Adrenal gland (tissue), 12 donors: ENCODE data around the gene RANBP9. TPM values are rescaled to one million over a fixed set of nuclear protein-coding genes. Genes with fewer than 3 reads are reported as not detected.

Source experiments
- DNase-seq, 7 donors: peaks; one replicate each; pipeline ENCODE4 v3.0.0-alpha.2; 2019 to 2020
- H3K27ac ChIP-seq, 5 donors: fragments of 200-600 bp; sonication (generic) in 4 of 5; 1 replicate in 3 of 5; 2 replicates in 2 of 5; pipeline versions ENCODE4 v1.5.1 to v1.8.0; 2016 to 2020; ENCODE audit warnings: mild to moderate bottlenecking in 1 of 5
- H3K27me3 ChIP-seq: fragments of 200-600 bp; 2 replicates; pipeline ENCODE4 v1.8.0; 2021
- H3K36me3 ChIP-seq, 2 donors: fragments of 200-600 bp; replicated peaks in 1 of 2; 1 replicate in 1 of 2; 2 replicates in 1 of 2; pipeline versions ENCODE4 v1.5.1 to v1.8.0; 2018 to 2022
- H3K4me1 ChIP-seq, 2 donors: fragments of 200-600 bp; replicated peaks in 1 of 2; 1 replicate in 1 of 2; 2 replicates in 1 of 2; pipeline versions ENCODE4 v1.5.1 to v1.8.0; 2018 to 2021
- H3K4me3 ChIP-seq, 4 donors: fragments of 200-600 bp; sonication (generic) in 3 of 4; one replicate each; pipeline ENCODE4 v1.5.1; 2016 to 2018
- H3K9me3 ChIP-seq, 3 donors: fragments of 200-600 bp; sonication (generic) in 1 of 3; replicated peaks in 1 of 3; 1 replicate in 2 of 3; 2 replicates in 1 of 3; pipeline versions ENCODE4 v1.5.1 to v1.8.0; 2016 to 2021
- CTCF ChIP-seq, 6 experiments: fragments of 450-650 bp in 4 of 6; fragments of 200-600 bp in 2 of 6; sonication (generic) in 1 of 6; IDR thresholded peaks; 1 replicate in 5 of 6; 2 replicates in 1 of 6; pipeline versions ENCODE4 v1.5.1 to v1.8.0; 2016 to 2021; ENCODE audit warnings: antibody characterized with exemption in 6 of 6, mild to moderate bottlenecking in 2 of 6, moderate library complexity in 1 of 6
- POLR2A ChIP-seq, 2 donors: fragments of 450-650 bp; IDR thresholded peaks; one replicate each; pipeline ENCODE4 v1.6.1; 2017; ENCODE audit warnings: antibody characterized with exemption in 2 of 2, mild to moderate bottlenecking in 2 of 2, moderate library complexity in 1 of 2
- WGBS, 4 donors: extraction: QIAGEN DNeasy Blood & Tissue Kit in 2 of 4; methylation state at CpG; one replicate each; pipeline versions ENCODE4 v1.1.5 to v1.1.7; 2013 to 2017; 5-methylcytosine and 5-hydroxymethylcytosine counted together
- intact Hi-C, 2 donors: fragments of 100-400 bp; cut with DNase I; formaldehyde crosslinking; loops; one replicate each; pipeline versions ENCODE4 v1.14.1 to v1.15.0; 2022 to 2023
- polyA plus RNA-seq, 3 donors: library from polyadenylated mRNA; stranded (reverse); fragments of 200-250 nt in 2 of 3; fragments of 350-450 nt in 1 of 3; fragmentation: Illumina TruSeq in 1 of 3; extraction: RNeasy Lipid Tissue Mini Kit (QIAGEN cat#74804) in 1 of 3; gene quantifications; one replicate each; pipeline ENCODE4 v1.2.3, GENCODE V29; 2013 to 2014
- total RNA-seq, 9 donors: library from RNA; depleted of rRNA in 4 of 9; stranded (reverse); fragments of >200 nt in 4 of 9; fragments of 120-200 nt in 1 of 9; fragmentation: NEBNext Ultra II Directional in 1 of 9; extraction: Animal tissue kit (Norgen Biotek cat#: 25700) in 1 of 9; gene quantifications; one replicate each; pipeline versions ENCODE4 v1.1.0 to v1.2.4, GENCODE V29; 2013 to 2023
- donor health status: healthy with polysubstance abuse.
- donor health status: Bipolar disorder and iron deficiency.
- donor health status: DM: yes; HTN: yes; CAD: no.
- donor health status: DM: no; HTN: no; CAD: no.
- donor health status: DM: no; HTN: no; CAD: no.
- donor health status: DM: yes; HTN: yes; CAD: no.

Gene RANBP9
- total and polyA plus RNA-seq, 12 donors, result 20.1 to 63.1 (median 37.9) TPM

- no peaks in the 10 kb centered on the region for H3K27me3 ChIP-seq
- no peak for DNase-seq
- H3K36me3 ChIP-seq, result peaks cover 0 to 10% of the 10 kb centered on the region in 2 donors
- no peak overlapping the region for H3K27ac ChIP-seq
- H3K4me3 ChIP-seq, result no peak overlapping the region
- no peak for TF ChIP-seq CTCF (IDR thresholded peaks at IDR 0.05)
- no peak for TF ChIP-seq POLR2A (IDR thresholded peaks at IDR 0.05)
- H3K4me1 ChIP-seq, result no peaks in the 10 kb centered on the region
- H3K9me3 ChIP-seq, result no peaks in the 10 kb centered on the region
- intact Hi-C loops, result no loop called here
- 83 to 94% (median 89%) methylated on average over 2 of the region's 2 CpGs for WGBS, 4 donors
Observed at GRCh38 chr6:13604546-13605416, 106.9 kb downstream of the RANBP9 start.

- Histone ChIP-seq H3K9me3 (no peaks in the 10 kb centered on the region), H3K4me3 (no peak overlapping the region), H3K4me1 (no peaks in the 10 kb centered on the region), H3K36me3 (peaks cover 0 to 10% of the 10 kb centered on the region in 2 donors), H3K27ac (no peak overlapping the region), H3K27me3 (no peaks in the 10 kb centered on the region)
- intact Hi-C loops, result no loop called here
- TF ChIP-seq CTCF (IDR thresholded peaks at IDR 0.05), result no peak
- no peak for TF ChIP-seq POLR2A (IDR thresholded peaks at IDR 0.05)
- DNase-seq, result no peak
- 91 to 93% (median 93%) methylated on average over 4 of the region's 4 CpGs for WGBS, 4 donors
Observed at GRCh38 chr6:13604135-13604534, 107.5 kb downstream of the RANBP9 start.

GRCh38 chr6:13600036-13600435 lies 111.6 kb downstream of the RANBP9 start:
- no peaks in the 10 kb centered on the region for H3K4me1 ChIP-seq
- 92 to 98% (median 98%) methylated on average over 6 of the region's 6 CpGs for WGBS, 4 donors
- TF ChIP-seq CTCF (IDR thresholded peaks at IDR 0.05), result no peak
- TF ChIP-seq POLR2A (IDR thresholded peaks at IDR 0.05), result no peak
- no peaks in the 10 kb centered on the region for H3K9me3 ChIP-seq
- no peak overlapping the region for H3K4me3 ChIP-seq
- intact Hi-C loops, result no loop called here
- no peaks in the 10 kb centered on the region for H3K27me3 ChIP-seq
- no peak overlapping the region for H3K27ac ChIP-seq
- no peak for DNase-seq
- H3K36me3 ChIP-seq, result peaks cover 0 to 20% of the 10 kb centered on the region in 2 donors

- H3K4me1 ChIP-seq, result no peaks in the 10 kb centered on the region
- H3K4me3 ChIP-seq, result no peak overlapping the region
- 91 to 95% (median 94%) methylated on average over 4 of the region's 4 CpGs for WGBS, 4 donors
- TF ChIP-seq POLR2A (IDR thresholded peaks at IDR 0.05), result no peak
- TF ChIP-seq CTCF (IDR thresholded peaks at IDR 0.05), result no peak
- DNase-seq, result no peak
- intact Hi-C loops, result no loop called here
- no peaks in the 10 kb centered on the region for H3K9me3 ChIP-seq
- H3K27ac ChIP-seq, result no peak overlapping the region
- H3K27me3 ChIP-seq, result no peaks in the 10 kb centered on the region
- peaks cover 0 to 20% of the 10 kb centered on the region in 2 donors for H3K36me3 ChIP-seq
Observed at GRCh38 chr6:13597073-13597472, 114.6 kb downstream of the RANBP9 start.
